Stimulated activated CD8-positive, alpha-beta memory T cell treated with anti-CD3 and anti-CD28 coated beads, Interleukin-15, amount 100 ng/mL, for 24 hours (primary cell): ENCODE results near the gene KLHL29.

Experiments used
- DNase-seq: peaks from one replicate; pipeline ENCODE4 v3.0.0-alpha.2; 2020; ENCODE audit warnings: low read depth

The KLHL29 gene

GRCh38 chr2:23452372-23452771 lies 67.4 kb downstream of the KLHL29 start:
- DNase-seq = no peak

- DNase-seq = no peak
Measured at GRCh38 chr2:23452853-23453420, 68.0 kb downstream of the KLHL29 start.

- no peak for DNase-seq
Measured at GRCh38 chr2:23453432-23453831, 68.5 kb downstream of the KLHL29 start.

GRCh38 chr2:23453836-23454460 lies 69.0 kb downstream of the KLHL29 start:
- DNase-seq = no peak

GRCh38 chr2:23454501-23455120 lies 69.6 kb downstream of the KLHL29 start:
- DNase-seq = no peak

GRCh38 chr2:23456396-23456795 lies 71.4 kb downstream of the KLHL29 start:
- no peak for DNase-seq

GRCh38 chr2:23456881-23457760 lies 72.1 kb downstream of the KLHL29 start:
- no peak for DNase-seq

GRCh38 chr2:23457990-23458682 lies 73.2 kb downstream of the KLHL29 start:
- DNase-seq = no peak

GRCh38 chr2:23459032-23459431 lies 74.1 kb downstream of the KLHL29 start:
- DNase-seq = no peak

- no peak for DNase-seq
Measured at GRCh38 chr2:23460228-23460627, 75.2 kb downstream of the KLHL29 start.

- no peak for DNase-seq
Measured at GRCh38 chr2:23460993-23461392, 76.0 kb downstream of the KLHL29 start.

- DNase-seq = no peak
Measured at GRCh38 chr2:23464156-23464555, 79.2 kb downstream of the KLHL29 start.

GRCh38 chr2:23464905-23465537 lies 80.0 kb downstream of the KLHL29 start:
- DNase-seq = no peak

GRCh38 chr2:23465936-23466335 lies 81.0 kb downstream of the KLHL29 start:
- DNase-seq = no peak

- no peak for DNase-seq
Measured at GRCh38 chr2:23467618-23468017, 82.6 kb downstream of the KLHL29 start.

GRCh38 chr2:23468474-23469141 lies 83.6 kb downstream of the KLHL29 start:
- no peak for DNase-seq

GRCh38 chr2:23469142-23469540 lies 84.2 kb downstream of the KLHL29 start:
- DNase-seq = no peak

- DNase-seq = no peak
Measured at GRCh38 chr2:23475036-23475435, 90.1 kb downstream of the KLHL29 start.

GRCh38 chr2:23475473-23475872 lies 90.5 kb downstream of the KLHL29 start:
- no peak for DNase-seq

- no peak for DNase-seq
Measured at GRCh38 chr2:23476786-23477185, 91.8 kb downstream of the KLHL29 start.

GRCh38 chr2:23477392-23477791 lies 92.4 kb downstream of the KLHL29 start:
- no peak for DNase-seq
